ENCODE results near the gene CUBN.

The CUBN gene

GRCh38 chr10:17101257-17101909 lies 28.2 kb downstream of the CUBN start:
- no peak for DNase-seq

GRCh38 chr10:17100586-17100985 lies 29.0 kb downstream of the CUBN start:
- no peak for DNase-seq

GRCh38 chr10:17098012-17098411 lies 31.6 kb downstream of the CUBN start:
- no peak for DNase-seq

GRCh38 chr10:17094844-17095243 lies 34.8 kb downstream of the CUBN start:
- no peak for DNase-seq

- DNase-seq: no peak
Observed at GRCh38 chr10:17092986-17093803, 36.4 kb downstream of the CUBN start.

- DNase-seq: no peak
Observed at GRCh38 chr10:17092216-17092944, 37.2 kb downstream of the CUBN start.

- DNase-seq: no peak
Observed at GRCh38 chr10:17088118-17088806, 41.3 kb downstream of the CUBN start.

GRCh38 chr10:17086865-17087367 lies 42.7 kb downstream of the CUBN start:
- no peak for DNase-seq

GRCh38 chr10:17085011-17085725 lies 44.4 kb downstream of the CUBN start:
- DNase-seq: no peak

GRCh38 chr10:17084258-17084657 lies 45.4 kb downstream of the CUBN start:
- DNase-seq: no peak

GRCh38 chr10:17081431-17081830 lies 48.2 kb downstream of the CUBN start:
- no peak for DNase-seq

- DNase-seq: no peak
Observed at GRCh38 chr10:17077890-17078289, 51.7 kb downstream of the CUBN start.

- no peak for DNase-seq
Observed at GRCh38 chr10:17077346-17077781, 52.2 kb downstream of the CUBN start.

GRCh38 chr10:17076626-17077345 lies 52.8 kb downstream of the CUBN start:
- no peak for DNase-seq

- DNase-seq: no peak
Observed at GRCh38 chr10:17075533-17076359, 53.9 kb downstream of the CUBN start.

- no peak for DNase-seq
Observed at GRCh38 chr10:17074541-17074847, 55.1 kb downstream of the CUBN start.

- no peak for DNase-seq
Observed at GRCh38 chr10:17073725-17074540, 55.7 kb downstream of the CUBN start.

- no peak for DNase-seq
Observed at GRCh38 chr10:17068953-17069352, 60.7 kb downstream of the CUBN start.

GRCh38 chr10:17067376-17068264 lies 62.0 kb downstream of the CUBN start:
- no peak for DNase-seq
